GM18951 (cell line): ENCODE results near the gene ROR2.
"Not testable (repeated sequence)": the region's sequence is repeated elsewhere in the genome, so short reads cannot be mapped to it uniquely, and the experiment has no call there.

Source experiments
- POLR2A ChIP-seq: IDR thresholded peaks from 4 replicates; pipeline ENCODE4 v1.6.1; 2011; ENCODE audit warnings: mild to moderate bottlenecking; ENCODE audit not compliant: insufficient read length, insufficient read depth; ENCODE audit errors: extremely low read depth
- in situ Hi-C: fragments of 300-500 bp; cut with MboI; formaldehyde crosslinking; loops from one replicate; pipeline ENCODE4 v1.12.0; 2022; ENCODE audit warnings: low sequenced_read_pairs, mixed read lengths, inconsistent platforms; ENCODE audit not compliant: unreplicated experiment

Gene ROR2

GRCh38 chr9:91658513-91659105 is 291.4 kb downstream of the ROR2 start:
- in situ Hi-C loops: loop anchor here (25.0 kb wide), 1 partner anchor 746 kb away; no protein-coding TSS in a partner anchor
- TF ChIP-seq POLR2A: no peak

GRCh38 chr9:91657501-91657900 is 292.5 kb downstream of the ROR2 start:
- in situ Hi-C loops: loop anchor here (25.0 kb wide), 1 partner anchor 745 kb away; no protein-coding TSS in a partner anchor
- no peak for TF ChIP-seq POLR2A

- no peak for TF ChIP-seq POLR2A
- in situ Hi-C loops: loop anchor here (25.0 kb wide), 1 partner anchor 743 kb away; no protein-coding TSS in a partner anchor
These were observed 294.4 kb downstream of the ROR2 start for GRCh38 chr9:91655658-91656057.

- in situ Hi-C loops: loop anchor here (25.0 kb wide), 1 partner anchor 743 kb away; no protein-coding TSS in a partner anchor
- TF ChIP-seq POLR2A: no peak
These were observed 294.8 kb downstream of the ROR2 start for GRCh38 chr9:91655215-91655614.

- TF ChIP-seq POLR2A: no peak
- in situ Hi-C loops: loop anchor here (25.0 kb wide), 1 partner anchor 742 kb away; no protein-coding TSS in a partner anchor
These were observed 295.5 kb downstream of the ROR2 start for GRCh38 chr9:91654527-91654926.

GRCh38 chr9:91647371-91647770 is 302.7 kb downstream of the ROR2 start:
- in situ Hi-C loops: no loop called here

GRCh38 chr9:91646702-91647101 is 303.3 kb downstream of the ROR2 start:
- TF ChIP-seq POLR2A: no peak
- in situ Hi-C loops: no loop called here

More at GRCh38 chr9:91647371-91647770, 302.7 kb downstream of the ROR2 start:
- TF ChIP-seq POLR2A: no peak

- in situ Hi-C loops: no loop called here
- TF ChIP-seq POLR2A: no peak
These were observed 305.6 kb downstream of the ROR2 start for GRCh38 chr9:91644433-91644832.

- no peak for TF ChIP-seq POLR2A
- in situ Hi-C loops: no loop called here
These were observed 306.4 kb downstream of the ROR2 start for GRCh38 chr9:91643481-91644077.

GRCh38 chr9:91642771-91643170 is 307.3 kb downstream of the ROR2 start:
- in situ Hi-C loops: no loop called here
- TF ChIP-seq POLR2A: no peak

GRCh38 chr9:91640428-91640827 is 309.6 kb downstream of the ROR2 start:
- no peak for TF ChIP-seq POLR2A
- in situ Hi-C loops: no loop called here

GRCh38 chr9:91639054-91639453 is 311.0 kb downstream of the ROR2 start:
- no peak for TF ChIP-seq POLR2A
- in situ Hi-C loops: no loop called here

- in situ Hi-C loops: not testable (repeated sequence)
These were observed 315.2 kb downstream of the ROR2 start for GRCh38 chr9:91634832-91635231.

- TF ChIP-seq POLR2A: no peak
- in situ Hi-C loops: no loop called here
These were observed 320.3 kb downstream of the ROR2 start for GRCh38 chr9:91629718-91630117.
